Endothelial cell (in vitro differentiated cells): ENCODE results near the gene TMBIM1. TPM values are rescaled to one million over a fixed set of nuclear protein-coding genes. Genes with fewer than 3 reads are reported as not detected.

Source experiments
- DNase-seq: peaks from one replicate; pipeline ENCODE4 v3.0.0; 2021; ENCODE audit warnings: low spot score
- H3K27ac Mint-ChIP-seq: one replicate; pipeline ENCODE4 v1.8.0; 2021; ENCODE audit warnings: mixed read lengths, inconsistent platforms; ENCODE audit not compliant: unreplicated experiment
- H3K27me3 Mint-ChIP-seq: one replicate; pipeline ENCODE4 v1.8.0; 2021; ENCODE audit warnings: mild to moderate bottlenecking, moderate library complexity, mixed read lengths, inconsistent platforms; ENCODE audit not compliant: unreplicated experiment
- H3K36me3 Mint-ChIP-seq: one replicate; pipeline ENCODE4 v1.8.0; 2021; ENCODE audit warnings: mild to moderate bottlenecking, low read depth, mixed read lengths, inconsistent platforms; ENCODE audit not compliant: unreplicated experiment
- H3K4me1 Mint-ChIP-seq: one replicate; pipeline ENCODE4 v1.8.0; 2021; ENCODE audit warnings: mild to moderate bottlenecking, mixed read lengths, inconsistent platforms; ENCODE audit not compliant: unreplicated experiment
- H3K4me3 Mint-ChIP-seq: one replicate; pipeline ENCODE4 v1.8.0; 2021; ENCODE audit warnings: mild to moderate bottlenecking, mixed read lengths, inconsistent platforms; ENCODE audit not compliant: unreplicated experiment
- H3K9me3 Mint-ChIP-seq: one replicate; pipeline ENCODE4 v1.8.0; 2021; ENCODE audit warnings: mixed read lengths, inconsistent platforms; ENCODE audit not compliant: unreplicated experiment
- CTCF ChIP-seq: fragments of 200-600 bp; sonication (generic); IDR thresholded peaks from one replicate; pipeline ENCODE4 v1.5.0; 2021; ENCODE audit warnings: antibody characterized with exemption; ENCODE audit not compliant: unreplicated experiment
- total RNA-seq: library from RNA; stranded (reverse); fragmentation: NEBNext Ultra II Directional; extraction: Animal tissue kit (Norgen Biotek cat#: 25700); gene quantifications from one replicate; pipeline ENCODE4 v1.2.1, GENCODE V29; 2021; ENCODE audit not compliant: unreplicated experiment

TMBIM1 gene
- total RNA-seq, 1 donor from 2014 or later, result 78.5 TPM

DNA sequence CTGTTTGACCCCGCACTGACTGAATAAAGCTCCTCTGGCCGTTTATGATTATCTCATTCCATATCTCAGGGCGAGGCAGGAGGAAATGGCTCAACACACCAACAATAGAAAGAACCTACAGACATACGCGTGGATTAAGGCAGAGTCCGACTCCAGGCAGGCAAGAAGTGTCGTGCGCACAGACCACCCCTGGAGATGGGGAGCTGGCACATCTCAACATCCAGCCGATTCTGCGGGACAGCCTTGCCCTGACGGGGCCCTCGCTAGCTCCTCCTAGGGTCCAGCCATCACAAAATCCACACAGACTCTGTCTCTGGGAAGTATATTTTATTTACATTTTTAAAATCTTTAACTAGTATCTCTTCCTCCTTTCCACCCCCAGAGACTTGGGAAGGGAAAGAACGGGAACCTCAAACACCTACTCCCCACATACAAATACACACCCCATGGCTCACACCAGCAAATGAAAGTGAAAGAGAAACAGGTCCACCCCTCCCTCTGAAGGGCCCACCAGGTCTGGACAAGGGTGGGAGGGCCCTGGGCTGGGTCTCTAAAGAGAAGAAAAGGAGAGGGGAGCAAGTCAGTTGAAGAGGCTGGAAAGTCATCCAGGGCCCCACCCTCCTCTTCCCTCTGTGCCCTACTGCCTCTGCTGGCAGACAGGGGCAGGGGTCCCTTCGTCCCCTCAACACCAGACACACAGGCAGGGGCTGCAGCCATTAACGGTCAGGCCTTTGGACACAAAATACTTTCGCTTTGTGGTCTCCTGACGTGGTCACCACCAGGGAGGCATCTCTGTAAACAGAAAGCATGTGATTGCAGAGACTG, 28.3 kb downstream of the TMBIM1 start:
- H3K4me1 Mint-ChIP-seq, result peaks cover 21% of the 10 kb centered on the region
- no peak for DNase-seq
- no peak overlapping the region for H3K4me3 Mint-ChIP-seq
- TF ChIP-seq CTCF, result no peak
- peaks cover 7% of the 10 kb centered on the region for H3K27me3 Mint-ChIP-seq
- H3K9me3 Mint-ChIP-seq, result no peaks in the 10 kb centered on the region
- peak overlapping the region; percentile 30 for H3K27ac Mint-ChIP-seq
- peaks cover 25% of the 10 kb centered on the region for H3K36me3 Mint-ChIP-seq

DNA sequence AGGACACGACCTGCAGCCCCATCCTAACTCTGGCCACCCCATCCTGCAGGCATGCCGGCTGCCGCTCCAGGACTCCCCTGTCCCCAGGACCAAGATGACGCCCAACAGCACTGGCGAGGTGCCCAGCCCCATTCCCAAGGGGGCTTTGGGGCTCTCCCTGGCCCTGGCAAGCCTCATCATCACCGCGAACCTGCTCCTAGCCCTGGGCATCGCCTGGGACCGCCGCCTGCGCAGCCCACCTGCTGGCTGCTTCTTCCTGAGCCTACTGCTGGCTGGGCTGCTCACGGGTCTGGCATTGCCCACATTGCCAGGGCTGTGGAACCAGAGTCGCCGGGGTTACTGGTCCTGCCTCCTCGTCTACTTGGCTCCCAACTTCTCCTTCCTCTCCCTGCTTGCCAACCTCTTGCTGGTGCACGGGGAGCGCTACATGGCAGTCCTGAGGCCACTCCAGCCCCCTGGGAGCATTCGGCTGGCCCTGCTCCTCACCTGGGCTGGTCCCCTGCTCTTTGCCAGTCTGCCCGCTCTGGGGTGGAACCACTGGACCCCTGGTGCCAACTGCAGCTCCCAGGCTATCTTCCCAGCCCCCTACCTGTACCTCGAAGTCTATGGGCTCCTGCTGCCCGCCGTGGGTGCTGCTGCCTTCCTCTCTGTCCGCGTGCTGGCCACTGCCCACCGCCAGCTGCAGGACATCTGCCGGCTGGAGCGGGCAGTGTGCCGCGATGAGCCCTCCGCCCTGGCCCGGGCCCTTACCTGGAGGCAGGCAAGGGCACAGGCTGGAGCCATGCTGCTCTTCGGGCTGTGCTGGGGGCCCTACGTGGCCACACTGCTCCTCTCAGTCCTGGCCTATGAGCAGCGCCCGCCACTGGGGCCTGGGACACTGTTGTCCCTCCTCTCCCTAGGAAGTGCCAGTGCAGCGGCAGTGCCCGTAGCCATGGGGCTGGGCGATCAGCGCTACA, 29.4 kb downstream of the TMBIM1 start:
- peaks cover 25% of the 10 kb centered on the region for H3K36me3 Mint-ChIP-seq
- DNase-seq, result no peak
- H3K27ac Mint-ChIP-seq, result peak overlapping the region; percentile 52
- no peaks in the 10 kb centered on the region for H3K9me3 Mint-ChIP-seq
- peaks cover 7% of the 10 kb centered on the region for H3K27me3 Mint-ChIP-seq
- TF ChIP-seq CTCF, result no peak
- no peak overlapping the region for H3K4me3 Mint-ChIP-seq
- H3K4me1 Mint-ChIP-seq, result peaks cover 28% of the 10 kb centered on the region

DNA sequence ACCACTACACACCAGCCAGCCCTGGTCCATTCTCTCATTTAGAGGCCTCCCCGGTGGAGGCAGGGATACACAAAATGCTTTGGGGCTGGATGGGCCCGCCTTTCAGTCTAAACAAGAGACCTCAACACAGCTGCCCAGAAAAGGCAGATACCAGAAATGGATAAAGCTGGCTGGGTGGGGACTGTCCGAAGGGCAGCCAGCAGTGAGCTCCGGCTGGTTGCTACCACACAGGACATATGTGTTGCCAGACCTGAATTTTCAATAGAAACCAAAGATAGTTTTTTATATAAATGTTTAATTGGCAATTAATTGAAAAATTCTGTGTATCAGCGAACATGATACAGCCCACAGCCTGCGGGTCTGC, 30.1 kb downstream of the TMBIM1 start:
- no peak overlapping the region for H3K4me3 Mint-ChIP-seq
- H3K36me3 Mint-ChIP-seq, result peaks cover 19% of the 10 kb centered on the region
- H3K27ac Mint-ChIP-seq, result no peak overlapping the region
- DNase-seq, result no peak
- H3K4me1 Mint-ChIP-seq, result peaks cover 35% of the 10 kb centered on the region
- H3K27me3 Mint-ChIP-seq, result peaks cover 10% of the 10 kb centered on the region
- no peak for TF ChIP-seq CTCF
- no peaks in the 10 kb centered on the region for H3K9me3 Mint-ChIP-seq

GRCh38 chr2:218261423-218262236, 30.7 kb downstream of the TMBIM1 start:
- no peak overlapping the region for H3K4me3 Mint-ChIP-seq
- TF ChIP-seq CTCF, result no peak
- peaks cover 40% of the 10 kb centered on the region for H3K4me1 Mint-ChIP-seq
- H3K9me3 Mint-ChIP-seq, result no peaks in the 10 kb centered on the region
- H3K36me3 Mint-ChIP-seq, result peaks cover 14% of the 10 kb centered on the region
- no peak for DNase-seq
- H3K27ac Mint-ChIP-seq, result peak overlapping the region; percentile 85
- peaks cover 10% of the 10 kb centered on the region for H3K27me3 Mint-ChIP-seq
